ENCODE results near the gene SAPCD2.

DNA sequence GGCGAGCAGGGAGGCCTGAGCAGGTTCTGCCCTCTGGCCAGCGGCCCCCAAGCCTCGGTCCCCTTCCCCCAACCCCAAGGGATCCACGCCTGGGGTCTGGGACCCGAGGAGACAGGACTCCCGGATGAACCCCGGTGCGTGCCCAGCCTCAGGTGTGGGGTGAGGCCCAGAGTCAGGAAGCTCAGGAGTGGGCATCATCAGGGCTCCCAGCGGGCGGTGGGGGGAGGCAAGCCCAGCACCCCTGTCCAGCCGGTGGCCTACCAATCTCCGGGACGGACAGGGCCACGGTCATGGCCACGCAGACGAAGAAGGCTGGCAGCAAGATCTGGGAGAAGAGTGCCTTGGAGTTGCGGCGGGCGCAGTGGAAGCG, 56.8 kb downstream of the SAPCD2 start:
- TF ChIP-seq POLR2A (IDR thresholded peaks at IDR 0.05) (no peak), EP300 (IDR thresholded peaks at IDR 0.05) (no peak)
- TF ChIP-seq, protein P1, sequence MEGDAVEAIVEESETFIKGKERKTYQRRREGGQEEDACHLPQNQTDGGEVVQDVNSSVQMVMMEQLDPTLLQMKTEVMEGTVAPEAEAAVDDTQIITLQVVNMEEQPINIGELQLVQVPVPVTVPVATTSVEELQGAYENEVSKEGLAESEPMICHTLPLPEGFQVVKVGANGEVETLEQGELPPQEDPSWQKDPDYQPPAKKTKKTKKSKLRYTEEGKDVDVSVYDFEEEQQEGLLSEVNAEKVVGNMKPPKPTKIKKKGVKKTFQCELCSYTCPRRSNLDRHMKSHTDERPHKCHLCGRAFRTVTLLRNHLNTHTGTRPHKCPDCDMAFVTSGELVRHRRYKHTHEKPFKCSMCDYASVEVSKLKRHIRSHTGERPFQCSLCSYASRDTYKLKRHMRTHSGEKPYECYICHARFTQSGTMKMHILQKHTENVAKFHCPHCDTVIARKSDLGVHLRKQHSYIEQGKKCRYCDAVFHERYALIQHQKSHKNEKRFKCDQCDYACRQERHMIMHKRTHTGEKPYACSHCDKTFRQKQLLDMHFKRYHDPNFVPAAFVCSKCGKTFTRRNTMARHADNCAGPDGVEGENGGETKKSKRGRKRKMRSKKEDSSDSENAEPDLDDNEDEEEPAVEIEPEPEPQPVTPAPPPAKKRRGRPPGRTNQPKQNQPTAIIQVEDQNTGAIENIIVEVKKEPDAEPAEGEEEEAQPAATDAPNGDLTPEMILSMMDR (IDR thresholded peaks at IDR 0.05), result no peak

Measured in ovary (tissue), 3 donors.